ENCODE measurements around the gene IDH1.
"Not testable (repeated sequence)": the region's sequence is repeated elsewhere in the genome, so short reads cannot be mapped to it uniquely, and the experiment has no call there.

IDH1 gene

GRCh38 chr2:208256192-208256782 lies 1.4 kb upstream of the IDH1 start:
- FAIRE-seq = peak; percentile 69

GRCh38 chr2:208255557-208256106 lies 761 bp upstream of the IDH1 start:
- FAIRE-seq = no peak

- FAIRE-seq = no peak
Observed at GRCh38 chr2:208254118-208254870, 577 bp downstream of the IDH1 start.

GRCh38 chr2:208253600-208254117 lies 1.2 kb downstream of the IDH1 start:
- FAIRE-seq = no peak

GRCh38 chr2:208252716-208253492 lies 2.0 kb downstream of the IDH1 start:
- no peak for FAIRE-seq

GRCh38 chr2:208251098-208251497 lies 3.8 kb downstream of the IDH1 start:
- no peak for FAIRE-seq

GRCh38 chr2:208250388-208250787 lies 4.5 kb downstream of the IDH1 start:
- FAIRE-seq = no peak

GRCh38 chr2:208249296-208249695 lies 5.6 kb downstream of the IDH1 start:
- FAIRE-seq = no peak

GRCh38 chr2:208248601-208249000 lies 6.3 kb downstream of the IDH1 start:
- FAIRE-seq = no peak

GRCh38 chr2:208245746-208246145 lies 9.1 kb downstream of the IDH1 start:
- FAIRE-seq = no peak

GRCh38 chr2:208244422-208244821 lies 10.4 kb downstream of the IDH1 start:
- FAIRE-seq = no peak

- no peak for FAIRE-seq
Observed at GRCh38 chr2:208240619-208241209, 14.2 kb downstream of the IDH1 start.

GRCh38 chr2:208239770-208240493 lies 14.9 kb downstream of the IDH1 start:
- no peak for FAIRE-seq

GRCh38 chr2:208235860-208236259 lies 19.0 kb downstream of the IDH1 start:
- FAIRE-seq = no peak

- FAIRE-seq = no peak
Observed at GRCh38 chr2:208234786-208235185, 20.1 kb downstream of the IDH1 start.

GRCh38 chr2:208228476-208228875 lies 26.4 kb downstream of the IDH1 start:
- FAIRE-seq = no peak

- no peak for FAIRE-seq
Observed at GRCh38 chr2:208227581-208228232, 27.2 kb downstream of the IDH1 start.

- FAIRE-seq = no peak
Observed at GRCh38 chr2:208224802-208225201, 30.1 kb downstream of the IDH1 start.

GRCh38 chr2:208222351-208222750 lies 32.5 kb downstream of the IDH1 start:
- FAIRE-seq = no peak

- not testable (repeated sequence) for FAIRE-seq
Observed at GRCh38 chr2:208221873-208222272, 33.0 kb downstream of the IDH1 start.

GRCh38 chr2:208210688-208211451 lies 44.0 kb downstream of the IDH1 start:
- no peak for FAIRE-seq

Data from G401.6 (cell line).